Measurements from ENCODE around the gene CIRBP. TPM values are rescaled to one million over a fixed set of nuclear protein-coding genes. Genes with fewer than 3 reads are reported as not detected.

Gene CIRBP
- total and polyA plus RNA-seq, 9 of the 15 experiments (the other 6 are each of a cell fraction or from before 2014, with no cell fraction given): 20.5 to 327 (median 176) TPM

DNA sequence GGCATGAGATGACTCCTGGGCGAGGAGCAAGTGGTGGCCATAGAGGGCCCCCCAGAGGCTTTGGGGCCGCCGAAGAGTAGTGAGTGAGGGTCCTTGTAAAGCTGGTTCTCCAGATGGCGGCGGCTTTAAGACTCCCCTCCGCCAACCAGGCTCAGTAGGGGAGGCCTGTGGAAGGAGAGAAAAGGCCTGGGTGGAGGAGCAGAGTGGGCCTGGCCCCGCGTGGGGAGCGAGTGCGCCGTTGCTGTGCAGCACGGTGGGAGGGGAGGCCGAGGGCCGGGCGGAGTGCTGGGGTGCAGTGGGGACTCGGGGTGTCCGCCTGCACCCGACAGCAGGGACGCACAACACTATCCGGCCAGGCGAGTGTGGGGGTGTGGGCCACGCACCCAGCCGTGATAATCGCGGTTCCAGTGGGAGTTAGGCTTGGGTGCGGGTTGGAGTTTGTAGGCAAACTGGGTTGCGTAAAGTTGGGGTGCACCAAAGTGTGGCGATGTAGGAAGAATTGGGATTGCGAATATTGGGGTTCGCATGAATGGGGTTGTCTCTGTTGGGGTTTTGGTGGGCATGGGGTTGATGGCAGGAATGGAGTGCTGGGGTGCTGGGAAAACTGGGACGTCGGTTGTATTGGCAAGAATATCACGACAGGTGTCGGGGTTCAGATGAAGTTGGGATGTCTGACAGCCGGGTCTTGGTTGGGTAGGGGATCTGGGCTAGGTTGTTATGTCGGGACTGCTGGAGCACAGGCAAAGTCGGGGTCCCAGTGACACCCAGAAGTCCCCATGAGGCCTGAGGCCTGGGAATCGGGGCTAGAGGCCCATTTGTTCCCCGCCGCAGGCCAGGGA is 687 bp upstream of the CIRBP start (continued):
- TF ChIP-seq, protein P1, sequence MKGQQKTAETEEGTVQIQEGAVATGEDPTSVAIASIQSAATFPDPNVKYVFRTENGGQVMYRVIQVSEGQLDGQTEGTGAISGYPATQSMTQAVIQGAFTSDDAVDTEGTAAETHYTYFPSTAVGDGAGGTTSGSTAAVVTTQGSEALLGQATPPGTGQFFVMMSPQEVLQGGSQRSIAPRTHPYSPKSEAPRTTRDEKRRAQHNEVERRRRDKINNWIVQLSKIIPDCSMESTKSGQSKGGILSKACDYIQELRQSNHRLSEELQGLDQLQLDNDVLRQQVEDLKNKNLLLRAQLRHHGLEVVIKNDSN (CRISPR knock-in tag; IDR thresholded peaks at IDR 0.05): no peak
- TF ChIP-seq, protein P2, sequence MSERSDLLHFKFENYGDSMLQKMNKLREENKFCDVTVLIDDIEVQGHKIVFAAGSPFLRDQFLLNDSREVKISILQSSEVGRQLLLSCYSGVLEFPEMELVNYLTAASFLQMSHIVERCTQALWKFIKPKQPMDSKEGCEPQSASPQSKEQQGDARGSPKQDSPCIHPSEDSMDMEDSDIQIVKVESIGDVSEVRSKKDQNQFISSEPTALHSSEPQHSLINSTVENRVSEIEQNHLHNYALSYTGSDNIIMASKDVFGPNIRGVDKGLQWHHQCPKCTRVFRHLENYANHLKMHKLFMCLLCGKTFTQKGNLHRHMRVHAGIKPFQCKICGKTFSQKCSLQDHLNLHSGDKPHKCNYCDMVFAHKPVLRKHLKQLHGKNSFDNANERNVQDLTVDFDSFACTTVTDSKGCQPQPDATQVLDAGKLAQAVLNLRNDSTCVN (CRISPR knock-in tag; IDR thresholded peaks at IDR 0.05): no peak
- TF ChIP-seq TEAD4 (IDR thresholded peaks at IDR 0.05; ENCODE audit: low read length): no peak
- no peak for TF ChIP-seq TEAD4 (CRISPR knock-in tag; IDR thresholded peaks at IDR 0.05; ENCODE audit: borderline replicate concordance)
- no peak for TF ChIP-seq ZNF408 (CRISPR knock-in tag; IDR thresholded peaks at IDR 0.05; ENCODE audit: low read depth)
- no peak for TF ChIP-seq NCOA4 (IDR thresholded peaks at IDR 0.05; ENCODE audit: partially characterized antibody)
- no peak for TF ChIP-seq POU5F1 (IDR thresholded peaks at IDR 0.05; ENCODE audit: borderline replicate concordance, low read depth, low read length, partially characterized antibody)
- TF ChIP-seq KHSRP (IDR thresholded peaks at IDR 0.05): no peak
- no peak for TF ChIP-seq ASH1L (IDR thresholded peaks at IDR 0.05; ENCODE audit: borderline replicate concordance, low read depth, partially characterized antibody)
- no peak for TF ChIP-seq ILF3 (IDR thresholded peaks at IDR 0.05; ENCODE audit: borderline replicate concordance)
- TF ChIP-seq SIN3B (IDR thresholded peaks at IDR 0.05; ENCODE audit: low read depth): no peak

Data from K562 (cell line).